ENCODE measurements around the gene RABL3.

GRCh38 chr3:120766576-120766975 lies 24.3 kb upstream of the RABL3 start:
- TF ChIP-seq CTCF (conservative IDR thresholded peaks at IDR 0.05; ENCODE audit: low read depth, low read length) (no peak), POLR2A (IDR thresholded peaks at IDR 0.05; ENCODE audit: low read depth, low read length) (no peak), CHD1 (IDR thresholded peaks at IDR 0.05; ENCODE audit: low read depth, low read length) (no peak), MAFK (IDR thresholded peaks at IDR 0.05; ENCODE audit: low read depth, low read length) (no peak), MXI1 (IDR thresholded peaks at IDR 0.05; ENCODE audit: borderline replicate concordance, low read depth, low read length) (no peak), CEBPB (IDR thresholded peaks at IDR 0.05; ENCODE audit: low read depth, low read length) (no peak)
